Glutamatergic neuron (in vitro differentiated cells): Measurements from ENCODE around the gene UBE2E3. TPM values are rescaled to one million over a fixed set of nuclear protein-coding genes. Genes with fewer than 3 reads are reported as not detected.

Source experiments
- DNase-seq: peaks from one replicate; pipeline ENCODE4 v3.0.0; 2022
- H3K27ac Mint-ChIP-seq: one replicate; pipeline ENCODE4 v1.8.0; 2020; ENCODE audit warnings: mild to moderate bottlenecking, mixed read lengths, inconsistent platforms; ENCODE audit not compliant: unreplicated experiment
- H3K27me3 Mint-ChIP-seq: one replicate; pipeline ENCODE4 v1.8.0; 2020; ENCODE audit warnings: mild to moderate bottlenecking, moderate library complexity, mixed read lengths, inconsistent platforms; ENCODE audit not compliant: unreplicated experiment
- H3K36me3 Mint-ChIP-seq: one replicate; pipeline ENCODE4 v1.8.0; 2020; ENCODE audit warnings: mild to moderate bottlenecking, mixed read lengths, inconsistent platforms; ENCODE audit not compliant: unreplicated experiment
- H3K4me1 Mint-ChIP-seq: one replicate; pipeline ENCODE4 v1.8.0; 2020; ENCODE audit warnings: mild to moderate bottlenecking, low read depth, mixed read lengths, inconsistent platforms; ENCODE audit not compliant: unreplicated experiment
- H3K4me3 Mint-ChIP-seq: one replicate; pipeline ENCODE4 v1.8.0; 2020; ENCODE audit warnings: mild to moderate bottlenecking, mixed read lengths, inconsistent platforms; ENCODE audit not compliant: unreplicated experiment
- H3K9me3 Mint-ChIP-seq: one replicate; pipeline ENCODE4 v1.8.0; 2020; ENCODE audit warnings: mild to moderate bottlenecking, moderate library complexity, mixed read lengths, inconsistent platforms; ENCODE audit not compliant: unreplicated experiment
- CTCF ChIP-seq: fragments of 200-600 bp; sonication (generic); IDR thresholded peaks from one replicate; pipeline ENCODE4 v1.5.0; 2021; ENCODE audit not compliant: partially characterized antibody, unreplicated experiment
- total RNA-seq: library from RNA; stranded (reverse); fragmentation: NEBNext Ultra II Directional; extraction: Animal tissue kit (Norgen Biotek cat#: 25700); gene quantifications from one replicate; pipeline ENCODE4 v1.2.1, GENCODE V29; 2021; ENCODE audit not compliant: unreplicated experiment

UBE2E3 gene
- total RNA-seq, 1 donor from 2014 or later: 294 TPM

- H3K9me3 Mint-ChIP-seq: no peaks in the 10 kb centered on the region
- DNase-seq: no peak
- H3K36me3 Mint-ChIP-seq: no peaks in the 10 kb centered on the region
- no peak overlapping the region for H3K4me3 Mint-ChIP-seq
- peaks cover 7% of the 10 kb centered on the region for H3K4me1 Mint-ChIP-seq
- no peaks in the 10 kb centered on the region for H3K27me3 Mint-ChIP-seq
- no peak for TF ChIP-seq CTCF
- no peak overlapping the region for H3K27ac Mint-ChIP-seq
Observed at GRCh38 chr2:181065458-181065857, 85.1 kb downstream of the UBE2E3 start.

- Mint-ChIP-seq H3K27me3 (no peaks in the 10 kb centered on the region), H3K4me3 (no peak overlapping the region), H3K4me1 (peaks cover 7% of the 10 kb centered on the region), H3K9me3 (no peaks in the 10 kb centered on the region), H3K36me3 (no peaks in the 10 kb centered on the region), H3K27ac (no peak overlapping the region)
- no peak for DNase-seq
- no peak for TF ChIP-seq CTCF
Observed at GRCh38 chr2:181066333-181066732, 85.9 kb downstream of the UBE2E3 start.

- Mint-ChIP-seq H3K4me3 (no peak overlapping the region), H3K27ac (no peak overlapping the region), H3K27me3 (no peaks in the 10 kb centered on the region), H3K9me3 (peaks cover 2% of the 10 kb centered on the region), H3K4me1 (peaks cover 26% of the 10 kb centered on the region), H3K36me3 (no peaks in the 10 kb centered on the region)
- TF ChIP-seq CTCF: no peak
- DNase-seq: no peak
Observed at GRCh38 chr2:181070119-181070835, 89.9 kb downstream of the UBE2E3 start.

- Mint-ChIP-seq H3K27ac (no peak overlapping the region), H3K4me1 (peaks cover 26% of the 10 kb centered on the region), H3K27me3 (no peaks in the 10 kb centered on the region), H3K4me3 (no peak overlapping the region), H3K36me3 (no peaks in the 10 kb centered on the region), H3K9me3 (peaks cover 2% of the 10 kb centered on the region)
- TF ChIP-seq CTCF: no peak
- no peak for DNase-seq
Observed at GRCh38 chr2:181070836-181071200, 90.4 kb downstream of the UBE2E3 start.

GRCh38 chr2:181072486-181073235 is 92.3 kb downstream of the UBE2E3 start:
- no peaks in the 10 kb centered on the region for H3K27me3 Mint-ChIP-seq
- H3K4me3 Mint-ChIP-seq: peak overlapping the region; percentile 32
- peak overlapping the region; percentile 84 for H3K27ac Mint-ChIP-seq
- no peak for TF ChIP-seq CTCF
- peaks cover 2% of the 10 kb centered on the region for H3K9me3 Mint-ChIP-seq
- no peak for DNase-seq
- no peaks in the 10 kb centered on the region for H3K36me3 Mint-ChIP-seq
- peaks cover 28% of the 10 kb centered on the region for H3K4me1 Mint-ChIP-seq
